K562 (cell line): ENCODE measurements around the gene NPAS3. TPM values are rescaled to one million over a fixed set of nuclear protein-coding genes. Genes with fewer than 3 reads are reported as not detected.

ENCODE experiments used
- ATAC-seq: fragments of 200-7000 bp; cut with Tn5 transposase; 3 replicates; pipeline ENCODE4 v1.9.1; 2020; ENCODE audit warnings: moderate library complexity
- BruUV-seq: library from RNA; stranded (reverse); fragments of 400-500 nt; replicated peaks from 2 replicates; lab custom pipeline; 2021; lab: Mats Ljungman, UMichigan
- CTCF ChIA-PET: fragments of 300-600 bp; formaldehyde crosslinking; extraction: SDS; loops from one replicate; lab custom pipeline; 2021; ENCODE audit warnings: low intra/inter-chr PET ratio; lab: Yijun Ruan, JAX
- POLR2A ChIA-PET: fragments of 300-600, 350-650 bp; sonication (Branson Sonifier 250); formaldehyde crosslinking; extraction: SDS; loops from one replicate; lab custom pipeline; 2021; ENCODE audit warnings: antibody characterized with exemption, inconsistent platforms; lab: Yijun Ruan, JAX
- DNase-seq, 4 experiments: peaks; one replicate each; pipeline versions ENCODE4 v3.0.0 to v3.0.0-alpha.2; 2011 to 2018; ENCODE audit warnings: low spot score in 3 of 4, mixed read lengths in 3 of 4; ENCODE audit errors: extremely low read depth in 1 of 4
- FAIRE-seq: peaks from 2 replicates; lab custom pipeline; 2011; peaks lifted over from hg19 to GRCh38; lab: Jason Lieb, UNC
- H2AFZ ChIP-seq: 2 replicates; pipeline ENCODE4 v1.6.0; 2011; ENCODE audit warnings: low read depth, low read length, control low read depth, inconsistent platforms
- H3K27ac ChIP-seq: fragments of 200-600 bp; 3 replicates; pipeline ENCODE4 v1.8.0; 2011; ENCODE audit warnings: low read depth, mild to moderate bottlenecking, control low read depth, inconsistent platforms, low read length, moderate library complexity, mixed read lengths; ENCODE audit errors: extremely low read depth
- H3K27me3 ChIP-seq, 2 experiments: fragments of 300-600 bp in 1 of 2; 2 replicates in 1 of 2; 3 replicates in 1 of 2; pipeline versions ENCODE4 v1.6.0 to v1.8.0; 2011; ENCODE audit warnings: inconsistent platforms in 2 of 2, low read length in 2 of 2, mild to moderate bottlenecking in 1 of 2, mixed read lengths in 1 of 2, moderate library complexity in 1 of 2; ENCODE audit not compliant: control insufficient read depth in 2 of 2, insufficient read depth in 2 of 2
- H3K36me3 ChIP-seq: fragments of 300-600 bp; 3 replicates; pipeline ENCODE4 v1.8.0; 2011; ENCODE audit warnings: mild to moderate bottlenecking, low read length, inconsistent platforms; ENCODE audit not compliant: control insufficient read depth, insufficient read depth
- H3K4me1 ChIP-seq, 2 experiments: fragments of 200-600 bp in 1 of 2; replicated peaks in 1 of 2; 2 replicates in 1 of 2; 3 replicates in 1 of 2; pipeline versions ENCODE4 v1.5.1 to v1.8.0; 2011; ENCODE audit warnings: inconsistent platforms in 2 of 2, low read length in 2 of 2, mild to moderate bottlenecking in 1 of 2, mixed read lengths in 1 of 2, moderate library complexity in 1 of 2; ENCODE audit not compliant: control insufficient read depth in 2 of 2, insufficient read depth in 2 of 2
- H3K4me2 ChIP-seq: 2 replicates; pipeline ENCODE4 v1.6.1; 2011; ENCODE audit warnings: low read length, control low read depth, inconsistent platforms, mixed read lengths; ENCODE audit not compliant: insufficient read depth
- H3K4me3 ChIP-seq: fragments of 200-600 bp; sonication (generic), shearing (Covaris generic); 2 replicates; pipeline ENCODE4 v1.5.1; 2016; ENCODE audit warnings: control low read depth, inconsistent platforms
- H3K79me2 ChIP-seq: fragments of 200-600 bp; 3 replicates; pipeline ENCODE4 v1.8.0; 2011; ENCODE audit warnings: low read length, inconsistent platforms; ENCODE audit not compliant: control insufficient read depth, insufficient read depth
- H3K9ac ChIP-seq, 2 experiments: 2 replicates each; pipeline versions ENCODE4 v1.6.0 to v1.6.1; 2011; ENCODE audit warnings: low read depth in 2 of 2, low read length in 2 of 2, control low read depth in 1 of 2, inconsistent platforms in 1 of 2, mild to moderate bottlenecking in 1 of 2, mixed read lengths in 1 of 2; ENCODE audit not compliant: insufficient read depth in 1 of 2
- H3K9me1 ChIP-seq: one replicate; pipeline ENCODE4 v1.6.0; 2011; ENCODE audit warnings: inconsistent platforms, mild to moderate bottlenecking, low read length, moderate library complexity; ENCODE audit not compliant: control insufficient read depth, insufficient read depth
- H3K9me3 ChIP-seq: replicated peaks from 2 replicates; pipeline ENCODE4 v1.5.1; 2011; ENCODE audit warnings: low read depth, low read length, inconsistent platforms; ENCODE audit not compliant: control insufficient read depth, insufficient read depth
- H4K20me1 ChIP-seq: replicated peaks from 2 replicates; pipeline ENCODE4 v1.6.1; 2011; ENCODE audit warnings: low read length, inconsistent platforms, mixed read lengths; ENCODE audit not compliant: control insufficient read depth, insufficient read depth
- ESRRB ChIP-seq: fragments of 250-450 bp; sonication (Bioruptor Pico); IDR thresholded peaks from 2 replicates; pipeline ENCODE4 v1.5.0; 2020; ENCODE audit warnings: mild to moderate bottlenecking, moderate library complexity, borderline replicate concordance
- FOSL1 ChIP-seq: fragments of 200-800 bp; sonication (Bioruptor generic); conservative IDR thresholded peaks from 2 replicates; pipeline ENCODE4 v1.6.1; 2016; ENCODE audit warnings: missing genetic modification characterization, missing compliant biosample characterization
- GATAD2B ChIP-seq: fragments of 450-650 bp; IDR thresholded peaks from 2 replicates; pipeline ENCODE4 v1.6.1; 2017; ENCODE audit warnings: mild to moderate bottlenecking, borderline replicate concordance
- KDM1A ChIP-seq, 2 experiments: fragments of 450-650 bp; IDR thresholded peaks; 2 replicates each; pipeline ENCODE4 v1.6.1; 2016; ENCODE audit warnings: mild to moderate bottlenecking in 2 of 2
- SMAD4 ChIP-seq: fragments of 250-450 bp; sonication (Bioruptor Pico); conservative IDR thresholded peaks from 2 replicates; pipeline ENCODE4 v1.8.0; 2021; ENCODE audit warnings: inconsistent platforms, mild to moderate bottlenecking, moderate library complexity
- SMARCB1 ChIP-seq: IDR thresholded peaks from 2 replicates; pipeline ENCODE4 v1.6.1; 2011; ENCODE audit warnings: improper control_type of control experiment, low read depth; ENCODE audit not compliant: insufficient read length
- SMARCC2 ChIP-seq: fragments of 450-650 bp; IDR thresholded peaks from 2 replicates; pipeline ENCODE4 v1.6.1; 2017; ENCODE audit warnings: antibody characterized with exemption, moderate library complexity, mild to moderate bottlenecking, low read depth
- SRSF3 ChIP-seq: fragments of 200-400 bp; formaldehyde crosslinking; IDR thresholded peaks from 2 replicates; pipeline ENCODE4 v1.6.1; 2016; ENCODE audit warnings: mild to moderate bottlenecking, low read length, moderate library complexity; ENCODE audit not compliant: insufficient read depth
- SRSF9 ChIP-seq: fragments of 200-400 bp; formaldehyde crosslinking; IDR thresholded peaks from 2 replicates; pipeline ENCODE4 v1.6.1; 2017; ENCODE audit warnings: low read depth, low read length, borderline replicate concordance
- TSHZ1 ChIP-seq: fragments of 250-450 bp; sonication (Bioruptor Pico); IDR thresholded peaks from 2 replicates; pipeline ENCODE4 v1.4.0; 2020; ENCODE audit warnings: mild to moderate bottlenecking, moderate library complexity
- ZNF280A ChIP-seq: fragments of 450-650 bp; IDR thresholded peaks from 2 replicates; pipeline ENCODE4 v1.6.1; 2018; ENCODE audit warnings: mild to moderate bottlenecking, low read depth; ENCODE audit not compliant: partially characterized antibody
- ZNF3 ChIP-seq: fragments of 250-450 bp; sonication (Bioruptor Pico); IDR thresholded peaks from 2 replicates; pipeline ENCODE4 v1.5.0; 2021; ENCODE audit warnings: mild to moderate bottlenecking, moderate library complexity
- in situ Hi-C: fragments of 300-500 bp; cut with MboI; formaldehyde crosslinking; loops from 4 replicates; pipeline ENCODE4 v1.15.0; 2018; ENCODE audit warnings: inconsistent platforms, mixed read lengths
- intact Hi-C: fragments of 100-400 bp; cut with micrococcal nuclease; formaldehyde crosslinking; loops from 2 replicates; pipeline ENCODE4 v1.14.2; 2022
- polyA plus RNA-seq, 8 experiments: library from polyadenylated mRNA; depleted of rRNA in 4 of 8; stranded (reverse) in 5 of 8; unstranded in 3 of 8; fragments of >200 nt; fragmentation: Nextera tagmentation in 2 of 8; fragmentation: Illumina TruSeq in 1 of 8; extraction: Ambion mirVana in 2 of 8; extraction: Trizol in 1 of 8; gene quantifications; 2 replicates each; pipeline versions ENCODE4 v1.2.1 to v1.2.3, GENCODE V29; 2011 to 2014; ENCODE audit warnings: inconsistent platforms in 1 of 8, missing spikeins in 1 of 8
- total RNA-seq, 7 experiments: library from RNA; depleted of rRNA in 6 of 7; stranded (reverse); fragments of >200 nt in 6 of 7; fragmentation: Illumina TruSeq in 2 of 7; extraction: Trizol in 2 of 7; gene quantifications; 2 replicates each; pipeline versions ENCODE4 v1.2.1 to v1.2.3, GENCODE V29; 2011 to 2021; ENCODE audit warnings: low replicate concordance in 1 of 7

NPAS3 gene
- total and polyA plus RNA-seq, 9 of the 15 experiments (the other 6 are each of a cell fraction or from before 2014, with no cell fraction given) = 0.04 TPM; not detected in 8

GRCh38 chr14:33350366-33350990 is 411.8 kb downstream of the NPAS3 start (continued):
- TF ChIP-seq ZNF280A = no peak
- TF ChIP-seq, all 486 proteins: peak for 0

- CTCF ChIA-PET = no interaction called here
- FAIRE-seq = no peak
Observed at GRCh38 chr14:33352821-33353220, 414.1 kb downstream of the NPAS3 start.

More at GRCh38 chr14:33352821-33353220, 414.1 kb downstream of the NPAS3 start:
- H2AFZ ChIP-seq = no peak overlapping the region
- H3K4me2 ChIP-seq = no peak overlapping the region
- H3K27ac ChIP-seq = no peak overlapping the region
- no TSS peak for BruUV-seq
- no peaks in the 10 kb centered on the region for H3K9me3 ChIP-seq
- H3K4me1 ChIP-seq = peaks cover under 1 to 7% of the 10 kb centered on the region in 2 experiments; a peak in 3 of 5 replicates
- POLR2A ChIA-PET = no interaction called here
- H3K79me2 ChIP-seq = no peaks in the 10 kb centered on the region
- no peak for ATAC-seq
- H3K4me3 ChIP-seq = no peak overlapping the region
- no peaks in the 10 kb centered on the region for H3K27me3 ChIP-seq
- no peak overlapping the region for H3K9ac ChIP-seq
- no peaks in the 10 kb centered on the region for H4K20me1 ChIP-seq
- H3K36me3 ChIP-seq = no peaks in the 10 kb centered on the region
- DNase-seq = no peak
- intact Hi-C loops = no loop called here
- TF ChIP-seq SRSF9 (no peak), SMARCB1 (no peak), GATAD2B (no peak), ZNF3 (no peak), TSHZ1 (no peak), KDM1A (IDR thresholded peaks at IDR 0.05) (no peak), FOSL1 (tag) (no peak), SMAD4 (CRISPR knock-in tag) (no peak), SMARCC2 (no peak), SRSF3 (no peak), ESRRB (no peak)
- TF ChIP-seq, all 486 proteins: peak for 0
- in situ Hi-C loops = no loop called here
- no peaks in the 10 kb centered on the region for H3K9me1 ChIP-seq
